Measurements from ENCODE around the gene FANCG.

Gene FANCG

DNA sequence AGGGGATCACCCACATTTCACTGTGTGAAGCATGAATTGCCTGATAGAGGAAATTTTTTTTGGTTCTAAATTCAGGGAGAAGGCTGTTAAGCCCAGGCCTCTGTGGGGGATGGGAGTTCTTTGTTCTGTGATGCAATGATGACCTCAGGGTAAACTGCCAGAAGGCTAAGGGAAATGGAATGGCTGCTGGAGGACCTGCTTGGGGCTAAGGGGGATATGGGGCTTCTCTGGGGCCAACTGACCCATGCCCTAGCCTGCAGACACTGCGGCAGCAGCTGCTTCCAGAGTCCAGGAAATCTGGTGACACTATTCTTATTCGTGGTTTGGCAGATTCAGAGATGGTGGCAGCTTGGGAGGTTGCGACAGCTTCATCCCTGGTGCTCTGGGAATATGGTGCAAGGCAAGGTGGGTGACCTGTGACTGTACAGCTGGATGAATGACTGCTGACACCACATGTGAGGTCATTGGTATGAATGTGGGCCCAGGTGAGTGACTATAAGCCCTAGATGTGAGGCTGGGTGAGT is 37.6 kb downstream of the FANCG start:
- Histone ChIP-seq H3K4me3 (ENCODE audit: low read depth, low read length) (no peak overlapping the region), H3K27ac (ENCODE audit: extremely low read depth, low read depth, low read length) (no peak overlapping the region), H3K9me3 (ENCODE audit: control insufficient read depth, insufficient read depth, low read depth, low read length) (no peaks in the 10 kb centered on the region), H3K4me1 (ENCODE audit: control insufficient read depth, insufficient read depth, low read length) (no peaks in the 10 kb centered on the region), H3K36me3 (ENCODE audit: control insufficient read depth in 2 of 2, insufficient read depth in 1 of 2, low read length in 2 of 2) (peaks cover 0 to 9% of the 10 kb centered on the region in 2 experiments; a peak in 1 of 3 replicates)
- TF ChIP-seq BCL11B (tag by site-specific recombination; IDR thresholded peaks at IDR 0.05; ENCODE audit: low read depth) (no peak), ZNF629 (tag by site-specific recombination; IDR thresholded peaks at IDR 0.05) (0 out of 2 replicates have a peak, but pooled peaks have one; percentile 39)
- ChIA-PET POLR2A (no interaction called here), CTCF (interaction anchor here (0.6 to 2.6 kb wide), 5 partner anchors 8 to 175 kb away, joined by 3 to 28 read pairs (median 4); no protein-coding TSS in a partner anchor)

DNA sequence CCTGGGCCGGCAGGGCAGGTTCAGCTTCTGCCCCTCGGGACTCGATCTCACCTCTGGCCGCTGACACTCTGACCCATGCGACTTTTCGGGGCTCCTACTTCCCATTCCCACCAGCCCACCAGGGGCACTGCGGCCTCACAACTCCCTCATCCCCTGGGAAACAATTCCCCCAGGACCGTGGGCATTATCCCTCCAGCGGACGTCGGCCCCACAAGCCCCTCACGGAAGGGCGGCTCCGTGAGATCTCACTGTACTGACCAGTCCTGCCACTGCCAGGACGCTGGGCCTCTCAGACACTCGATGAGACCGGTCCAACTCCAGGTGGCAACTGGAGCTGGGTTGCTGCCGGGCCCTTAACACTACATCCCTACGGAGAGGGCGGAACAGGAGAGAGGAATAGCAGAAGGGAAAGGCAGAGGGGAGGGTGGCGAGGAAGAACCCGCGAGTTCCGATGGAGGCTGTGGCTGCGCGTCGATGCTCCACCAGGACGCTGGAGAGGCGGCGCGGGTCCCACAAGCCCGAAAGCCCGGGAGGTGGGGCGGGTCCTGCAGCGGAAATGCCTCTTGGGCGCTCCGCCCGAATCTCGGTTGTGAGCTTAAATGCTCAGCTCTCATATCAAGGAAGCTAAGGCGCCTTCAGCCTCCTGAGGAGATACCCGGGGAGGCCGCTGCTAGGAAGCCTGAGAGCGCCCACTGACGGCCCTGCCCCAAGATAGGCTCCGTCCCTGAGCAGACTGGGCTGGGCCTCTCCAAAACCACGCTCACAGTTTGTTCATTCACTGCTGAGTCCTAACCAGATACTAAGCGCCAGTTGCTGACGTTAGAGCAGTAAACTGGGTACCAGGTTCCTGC is 43.7 kb downstream of the FANCG start:
- Histone ChIP-seq H3K36me3 (ENCODE audit: control insufficient read depth in 2 of 2, insufficient read depth in 1 of 2, low read length in 2 of 2) (no peaks in the 10 kb centered on the region), H3K9me3 (ENCODE audit: control insufficient read depth, insufficient read depth, low read depth, low read length) (no peaks in the 10 kb centered on the region), H3K4me1 (ENCODE audit: control insufficient read depth, insufficient read depth, low read length) (no peaks in the 10 kb centered on the region), H3K4me3 (ENCODE audit: low read depth, low read length) (no peak overlapping the region), H3K27ac (ENCODE audit: extremely low read depth, low read depth, low read length) (no peak overlapping the region)
- ChIA-PET POLR2A (interaction anchor here (0.7 kb wide), 1 partner anchor 8 kb away, joined by 4 read pairs; no protein-coding TSS in a partner anchor), CTCF (interaction anchor here (0.5 kb wide), 1 partner anchor 382 kb away, joined by 3 read pairs; no protein-coding TSS in a partner anchor)
- TF ChIP-seq GLI2 (tag by site-specific recombination; IDR thresholded peaks at IDR 0.05; ENCODE audit: borderline replicate concordance, low read depth) (no peak), ZNF174 (tag by site-specific recombination; IDR thresholded peaks at IDR 0.05) (no peak), ZNF324 (tag by site-specific recombination; IDR thresholded peaks at IDR 0.05) (no peak), ZNF558 (tag by site-specific recombination; IDR thresholded peaks at IDR 0.05) (no peak), ZNF239 (tag by site-specific recombination; IDR thresholded peaks at IDR 0.05) (no peak), ZNF121 (tag by site-specific recombination; IDR thresholded peaks at IDR 0.05) (no peak), SETDB1 (IDR thresholded peaks at IDR 0.05; ENCODE audit: insufficient read length, low read length) (no peak), KLF7 (tag by site-specific recombination; IDR thresholded peaks at IDR 0.05; ENCODE audit: borderline replicate concordance) (no peak), ZNF530 (tag by site-specific recombination; IDR thresholded peaks at IDR 0.05; ENCODE audit: low read depth) (no peak), ZEB2 (tag by site-specific recombination; IDR thresholded peaks at IDR 0.05) (no peak), ZNF221 (tag by site-specific recombination; IDR thresholded peaks at IDR 0.05; ENCODE audit: borderline replicate concordance) (no peak)
- TF ChIP-seq, protein P1, sequence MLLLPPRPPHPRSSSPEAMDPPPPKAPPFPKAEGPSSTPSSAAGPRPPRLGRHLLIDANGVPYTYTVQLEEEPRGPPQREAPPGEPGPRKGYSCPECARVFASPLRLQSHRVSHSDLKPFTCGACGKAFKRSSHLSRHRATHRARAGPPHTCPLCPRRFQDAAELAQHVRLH (tag by site-specific recombination; IDR thresholded peaks at IDR 0.05): no peak
- TF ChIP-seq, protein P2, sequence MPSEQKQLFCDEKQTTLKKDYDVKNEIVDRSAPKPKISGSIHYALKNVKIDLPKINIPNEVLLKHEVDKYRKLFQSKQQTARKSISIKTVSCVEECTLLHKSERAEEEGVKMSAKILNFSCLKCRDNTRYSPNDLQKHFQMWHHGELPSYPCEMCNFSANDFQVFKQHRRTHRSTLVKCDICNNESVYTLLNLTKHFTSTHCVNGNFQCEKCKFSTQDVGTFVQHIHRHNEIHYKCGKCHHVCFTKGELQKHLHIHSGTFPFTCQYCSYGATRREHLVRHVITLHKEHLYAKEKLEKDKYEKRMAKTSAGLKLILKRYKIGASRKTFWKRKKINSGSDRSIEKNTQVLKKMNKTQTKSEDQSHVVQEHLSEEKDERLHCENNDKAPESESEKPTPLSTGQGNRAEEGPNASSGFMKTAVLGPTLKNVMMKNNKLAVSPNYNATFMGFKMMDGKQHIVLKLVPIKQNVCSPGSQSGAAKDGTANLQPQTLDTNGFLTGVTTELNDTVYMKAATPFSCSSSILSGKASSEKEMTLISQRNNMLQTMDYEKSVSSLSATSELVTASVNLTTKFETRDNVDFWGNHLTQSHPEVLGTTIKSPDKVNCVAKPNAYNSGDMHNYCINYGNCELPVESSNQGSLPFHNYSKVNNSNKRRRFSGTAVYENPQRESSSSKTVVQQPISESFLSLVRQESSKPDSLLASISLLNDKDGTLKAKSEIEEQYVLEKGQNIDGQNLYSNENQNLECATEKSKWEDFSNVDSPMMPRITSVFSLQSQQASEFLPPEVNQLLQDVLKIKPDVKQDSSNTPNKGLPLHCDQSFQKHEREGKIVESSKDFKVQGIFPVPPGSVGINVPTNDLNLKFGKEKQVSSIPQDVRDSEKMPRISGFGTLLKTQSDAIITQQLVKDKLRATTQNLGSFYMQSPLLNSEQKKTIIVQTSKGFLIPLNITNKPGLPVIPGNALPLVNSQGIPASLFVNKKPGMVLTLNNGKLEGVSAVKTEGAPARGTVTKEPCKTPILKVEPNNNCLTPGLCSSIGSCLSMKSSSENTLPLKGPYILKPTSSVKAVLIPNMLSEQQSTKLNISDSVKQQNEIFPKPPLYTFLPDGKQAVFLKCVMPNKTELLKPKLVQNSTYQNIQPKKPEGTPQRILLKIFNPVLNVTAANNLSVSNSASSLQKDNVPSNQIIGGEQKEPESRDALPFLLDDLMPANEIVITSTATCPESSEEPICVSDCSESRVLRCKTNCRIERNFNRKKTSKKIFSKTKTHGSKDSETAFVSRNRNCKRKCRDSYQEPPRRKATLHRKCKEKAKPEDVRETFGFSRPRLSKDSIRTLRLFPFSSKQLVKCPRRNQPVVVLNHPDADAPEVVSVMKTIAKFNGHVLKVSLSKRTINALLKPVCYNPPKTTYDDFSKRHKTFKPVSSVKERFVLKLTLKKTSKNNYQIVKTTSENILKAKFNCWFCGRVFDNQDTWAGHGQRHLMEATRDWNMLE (tag by site-specific recombination; conservative IDR thresholded peaks at IDR 0.05; ENCODE audit: low read depth): no peak
- TF ChIP-seq, protein P3, sequence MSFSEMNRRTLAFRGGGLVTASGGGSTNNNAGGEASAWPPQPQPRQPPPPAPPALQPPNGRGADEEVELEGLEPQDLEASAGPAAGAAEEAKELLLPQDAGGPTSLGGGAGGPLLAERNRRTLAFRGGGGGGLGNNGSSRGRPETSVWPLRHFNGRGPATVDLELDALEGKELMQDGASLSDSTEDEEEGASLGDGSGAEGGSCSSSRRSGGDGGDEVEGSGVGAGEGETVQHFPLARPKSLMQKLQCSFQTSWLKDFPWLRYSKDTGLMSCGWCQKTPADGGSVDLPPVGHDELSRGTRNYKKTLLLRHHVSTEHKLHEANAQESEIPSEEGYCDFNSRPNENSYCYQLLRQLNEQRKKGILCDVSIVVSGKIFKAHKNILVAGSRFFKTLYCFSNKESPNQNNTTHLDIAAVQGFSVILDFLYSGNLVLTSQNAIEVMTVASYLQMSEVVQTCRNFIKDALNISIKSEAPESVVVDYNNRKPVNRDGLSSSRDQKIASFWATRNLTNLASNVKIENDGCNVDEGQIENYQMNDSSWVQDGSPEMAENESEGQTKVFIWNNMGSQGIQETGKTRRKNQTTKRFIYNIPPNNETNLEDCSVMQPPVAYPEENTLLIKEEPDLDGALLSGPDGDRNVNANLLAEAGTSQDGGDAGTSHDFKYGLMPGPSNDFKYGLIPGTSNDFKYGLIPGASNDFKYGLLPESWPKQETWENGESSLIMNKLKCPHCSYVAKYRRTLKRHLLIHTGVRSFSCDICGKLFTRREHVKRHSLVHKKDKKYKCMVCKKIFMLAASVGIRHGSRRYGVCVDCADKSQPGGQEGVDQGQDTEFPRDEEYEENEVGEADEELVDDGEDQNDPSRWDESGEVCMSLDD (tag by site-specific recombination; IDR thresholded peaks at IDR 0.05): no peak
- TF ChIP-seq, protein P4, sequence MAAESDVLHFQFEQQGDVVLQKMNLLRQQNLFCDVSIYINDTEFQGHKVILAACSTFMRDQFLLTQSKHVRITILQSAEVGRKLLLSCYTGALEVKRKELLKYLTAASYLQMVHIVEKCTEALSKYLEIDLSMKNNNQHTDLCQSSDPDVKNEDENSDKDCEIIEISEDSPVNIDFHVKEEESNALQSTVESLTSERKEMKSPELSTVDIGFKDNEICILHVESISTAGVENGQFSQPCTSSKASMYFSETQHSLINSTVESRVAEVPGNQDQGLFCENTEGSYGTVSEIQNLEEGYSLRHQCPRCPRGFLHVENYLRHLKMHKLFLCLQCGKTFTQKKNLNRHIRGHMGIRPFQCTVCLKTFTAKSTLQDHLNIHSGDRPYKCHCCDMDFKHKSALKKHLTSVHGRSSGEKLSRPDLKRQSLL (tag by site-specific recombination; IDR thresholded peaks at IDR 0.05): no peak
- TF ChIP-seq, protein P5, sequence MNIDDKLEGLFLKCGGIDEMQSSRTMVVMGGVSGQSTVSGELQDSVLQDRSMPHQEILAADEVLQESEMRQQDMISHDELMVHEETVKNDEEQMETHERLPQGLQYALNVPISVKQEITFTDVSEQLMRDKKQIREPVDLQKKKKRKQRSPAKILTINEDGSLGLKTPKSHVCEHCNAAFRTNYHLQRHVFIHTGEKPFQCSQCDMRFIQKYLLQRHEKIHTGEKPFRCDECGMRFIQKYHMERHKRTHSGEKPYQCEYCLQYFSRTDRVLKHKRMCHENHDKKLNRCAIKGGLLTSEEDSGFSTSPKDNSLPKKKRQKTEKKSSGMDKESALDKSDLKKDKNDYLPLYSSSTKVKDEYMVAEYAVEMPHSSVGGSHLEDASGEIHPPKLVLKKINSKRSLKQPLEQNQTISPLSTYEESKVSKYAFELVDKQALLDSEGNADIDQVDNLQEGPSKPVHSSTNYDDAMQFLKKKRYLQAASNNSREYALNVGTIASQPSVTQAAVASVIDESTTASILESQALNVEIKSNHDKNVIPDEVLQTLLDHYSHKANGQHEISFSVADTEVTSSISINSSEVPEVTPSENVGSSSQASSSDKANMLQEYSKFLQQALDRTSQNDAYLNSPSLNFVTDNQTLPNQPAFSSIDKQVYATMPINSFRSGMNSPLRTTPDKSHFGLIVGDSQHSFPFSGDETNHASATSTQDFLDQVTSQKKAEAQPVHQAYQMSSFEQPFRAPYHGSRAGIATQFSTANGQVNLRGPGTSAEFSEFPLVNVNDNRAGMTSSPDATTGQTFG (tag by site-specific recombination; IDR thresholded peaks at IDR 0.05; ENCODE audit: borderline replicate concordance): no peak
- TF ChIP-seq, protein P6, sequence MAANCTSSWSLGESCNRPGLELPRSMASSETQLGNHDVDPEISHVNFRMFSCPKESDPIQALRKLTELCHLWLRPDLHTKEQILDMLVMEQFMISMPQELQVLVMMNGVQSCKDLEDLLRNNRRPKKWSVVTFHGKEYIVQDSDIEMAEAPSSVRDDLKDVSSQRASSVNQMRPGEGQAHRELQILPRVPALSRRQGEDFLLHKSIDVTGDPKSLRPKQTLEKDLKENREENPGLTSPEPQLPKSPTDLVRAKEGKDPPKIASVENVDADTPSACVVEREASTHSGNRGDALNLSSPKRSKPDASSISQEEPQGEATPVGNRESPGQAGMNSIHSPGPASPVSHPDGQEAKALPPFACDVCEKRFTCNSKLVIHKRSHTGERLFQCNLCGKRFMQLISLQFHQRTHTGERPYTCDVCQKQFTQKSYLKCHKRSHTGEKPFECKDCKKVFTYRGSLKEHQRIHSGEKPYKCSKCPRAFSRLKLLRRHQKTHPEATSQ (tag by site-specific recombination; IDR thresholded peaks at IDR 0.05): no peak

Data from HEK293 (cell line).